Astrocyte of the cerebellum (primary cell): ENCODE measurements around the gene TMEM175.
"Not testable (repeated sequence)": the region's sequence is repeated elsewhere in the genome, so short reads cannot be mapped to it uniquely, and the experiment has no call there.

Experiments
- DNase-seq: peaks from one replicate; pipeline ENCODE4 v3.0.0-alpha.2; 2011; ENCODE audit warnings: low read depth
- H3K4me3 ChIP-seq: 2 replicates; pipeline ENCODE4 v1.5.1; 2011; ENCODE audit warnings: mild to moderate bottlenecking, low read depth, low read length, moderate library complexity
- CTCF ChIP-seq: IDR thresholded peaks from 2 replicates; pipeline ENCODE4 v1.5.1; 2012; ENCODE audit warnings: low read length, low read depth, moderate library complexity, mild to moderate bottlenecking; ENCODE audit errors: missing control alignments
- in situ Hi-C: cut with HindIII; loops from 2 replicates; pipeline ENCODE4 v1.10.0; 2017; ENCODE audit warnings: low sequenced_read_pairs

The TMEM175 gene

DNA sequence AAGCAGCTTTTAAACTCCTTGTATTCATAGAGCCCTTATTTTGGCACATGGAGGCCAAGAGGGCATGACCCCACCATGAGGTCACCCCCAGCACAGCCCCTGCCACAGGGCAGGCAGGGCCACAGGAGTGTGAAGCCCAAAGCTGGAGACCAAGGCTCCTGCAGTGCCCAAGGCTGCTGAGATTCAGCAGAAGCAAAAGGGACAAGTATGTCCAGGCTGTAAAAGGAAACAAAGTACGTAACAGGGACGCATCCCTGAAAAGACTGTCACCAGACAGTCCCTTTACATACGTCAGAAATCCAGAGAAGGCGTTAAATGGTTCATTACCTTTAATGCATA is 19.0 kb upstream of the TMEM175 start:
- in situ Hi-C loops = no loop called here
- DNase-seq = no peak
- no peak overlapping the region for H3K4me3 ChIP-seq
- no peak for TF ChIP-seq CTCF

- TF ChIP-seq CTCF = no peak
- DNase-seq = no peak
- in situ Hi-C loops = no loop called here
- no peak overlapping the region for H3K4me3 ChIP-seq
Observed at GRCh38 chr4:914531-914930, 17.7 kb upstream of the TMEM175 start.

- H3K4me3 ChIP-seq = no peak overlapping the region
- TF ChIP-seq CTCF = no peak
- in situ Hi-C loops = no loop called here
- DNase-seq = no peak
Observed at GRCh38 chr4:915041-915474, 17.2 kb upstream of the TMEM175 start.

- in situ Hi-C loops = no loop called here
- H3K4me3 ChIP-seq = no peak overlapping the region
- no peak for TF ChIP-seq CTCF
- DNase-seq = no peak
Observed at GRCh38 chr4:915595-915994, 16.7 kb upstream of the TMEM175 start.

DNA sequence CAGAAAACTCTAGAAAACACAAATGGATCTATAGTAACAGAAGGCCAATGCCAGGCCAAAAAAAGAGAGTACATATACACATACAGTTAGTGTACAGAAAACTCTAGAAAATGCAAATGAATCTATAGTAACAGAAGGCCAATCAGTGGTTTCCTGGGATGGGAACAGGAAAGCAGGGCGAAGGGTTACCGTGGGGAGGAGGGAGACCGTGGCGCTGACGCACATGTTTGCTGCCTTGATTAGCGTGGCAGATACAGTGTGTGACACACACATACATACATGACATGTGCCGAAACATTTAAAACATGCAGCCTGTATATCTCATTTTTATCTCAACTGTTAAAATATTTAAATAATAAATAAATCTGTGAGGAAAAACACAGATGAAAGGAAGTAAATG is 14.8 kb upstream of the TMEM175 start:
- no peak for TF ChIP-seq CTCF
- no peak for DNase-seq
- H3K4me3 ChIP-seq = no peak overlapping the region
- in situ Hi-C loops = no loop called here

- in situ Hi-C loops = no loop called here
- H3K4me3 ChIP-seq = no peak overlapping the region
- TF ChIP-seq CTCF = no peak
- no peak for DNase-seq
Observed at GRCh38 chr4:917992-918391, 14.3 kb upstream of the TMEM175 start.

DNA sequence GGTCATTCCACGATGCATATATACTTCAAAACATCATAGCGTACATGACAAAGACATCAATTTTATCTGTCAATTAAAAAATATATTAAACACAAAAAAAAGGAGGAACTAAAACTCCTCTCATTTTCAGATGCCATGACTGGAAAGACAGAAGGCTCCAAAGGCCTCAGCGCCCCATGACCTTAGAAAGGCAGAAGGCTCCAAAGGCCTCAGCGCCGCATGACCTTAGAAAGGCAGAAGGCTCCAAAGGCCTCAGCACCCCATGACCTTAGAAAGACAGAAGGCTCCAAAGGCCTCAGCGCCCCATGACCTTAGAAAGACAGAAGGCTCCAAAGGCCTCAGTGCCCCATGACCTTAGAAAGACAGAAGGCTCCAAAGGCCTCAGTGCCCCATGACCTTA is 13.7 kb upstream of the TMEM175 start:
- in situ Hi-C loops, DNase-seq: not testable (repeated sequence)

DNA sequence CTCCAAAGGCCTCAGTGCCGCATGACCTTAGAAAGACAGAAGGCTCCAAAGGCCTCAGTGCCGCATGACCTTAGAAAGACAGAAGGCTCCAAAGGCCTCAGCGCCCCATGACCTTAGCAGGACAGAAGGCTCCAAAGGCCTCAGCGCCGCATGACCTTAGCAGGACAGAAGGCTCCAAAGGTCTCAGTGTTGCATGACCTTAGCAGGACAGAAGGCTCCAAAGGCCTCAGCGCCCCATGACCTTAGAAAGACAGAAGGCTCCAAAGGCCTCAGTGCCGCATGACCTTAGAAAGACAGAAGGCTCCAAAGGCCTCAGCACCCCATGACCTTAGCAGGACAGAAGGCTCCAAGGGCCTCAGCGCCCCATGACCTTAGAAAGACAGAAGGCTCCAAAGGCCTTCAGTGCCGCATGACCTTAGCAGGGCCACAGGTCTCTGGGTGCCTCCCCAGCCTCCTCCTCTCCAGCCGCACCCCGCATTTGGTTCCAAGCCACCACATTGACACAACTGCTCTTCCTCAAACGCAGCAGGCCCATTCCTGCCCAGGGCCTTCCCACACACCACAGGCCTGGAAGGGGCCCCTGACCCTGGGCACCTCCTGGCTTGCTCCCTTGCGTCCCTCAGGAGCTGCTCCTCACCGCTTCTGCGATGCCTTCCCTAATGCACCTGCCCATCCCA is 13.1 kb upstream of the TMEM175 start:
- H3K4me3 ChIP-seq, DNase-seq, in situ Hi-C loops: not testable (repeated sequence)

More for the DNA sequence above, 13.7 kb upstream of the TMEM175 start:
- not testable (repeated sequence) for H3K4me3 ChIP-seq
